ENCODE results near the gene C2orf76. TPM values are rescaled to one million over a fixed set of nuclear protein-coding genes. Genes with fewer than 3 reads are reported as not detected.

The C2orf76 gene
- total RNA-seq, 4 donors from 2014 or later = 6.8 to 32.4 (median 15.3) TPM

GRCh38 chr2:119315241-119315925 lies 51.3 kb downstream of the C2orf76 start:
- no peak for TF ChIP-seq CTCF (IDR thresholded peaks at IDR 0.05; ENCODE audit: low read depth)

GRCh38 chr2:119311831-119312230 lies 54.8 kb downstream of the C2orf76 start:
- TF ChIP-seq CTCF (IDR thresholded peaks at IDR 0.05; ENCODE audit: low read depth) = no peak

- TF ChIP-seq CTCF (IDR thresholded peaks at IDR 0.05; ENCODE audit: low read depth) = no peak
Observed at GRCh38 chr2:119311371-119311770, 55.3 kb downstream of the C2orf76 start.

- TF ChIP-seq CTCF (IDR thresholded peaks at IDR 0.05; ENCODE audit: low read depth) = no peak
Observed at GRCh38 chr2:119308793-119309330, 57.8 kb downstream of the C2orf76 start.

- TF ChIP-seq CTCF (IDR thresholded peaks at IDR 0.05; ENCODE audit: low read depth) = no peak
Observed at GRCh38 chr2:119307419-119308140, 59.1 kb downstream of the C2orf76 start.

GRCh38 chr2:119306196-119306590 lies 60.4 kb downstream of the C2orf76 start:
- TF ChIP-seq CTCF (IDR thresholded peaks at IDR 0.05; ENCODE audit: low read depth) = no peak

GRCh38 chr2:119305497-119306195 lies 61.0 kb downstream of the C2orf76 start:
- TF ChIP-seq CTCF (IDR thresholded peaks at IDR 0.05; ENCODE audit: low read depth) = no peak
